ENCODE results near the gene FBXW4. TPM values are rescaled to one million over a fixed set of nuclear protein-coding genes. Genes with fewer than 3 reads are reported as not detected.

Gene FBXW4
- total and polyA plus RNA-seq, 12 donors, result 34.4 to 81.7 (median 58.0) TPM

- peaks cover 0 to 12% of the 10 kb centered on the region in 2 donors for H3K36me3 ChIP-seq (replicated peaks in 1 of 2)
- no peaks in the 10 kb centered on the region for H3K27me3 ChIP-seq
- H3K27ac ChIP-seq, result no peak overlapping the region
- no peaks in the 10 kb centered on the region for H3K9me3 ChIP-seq (replicated peaks in 1 of 3)
- intact Hi-C loops (cut with DNase I), result no loop called here
- DNase-seq, result no peak
- no peak overlapping the region for H3K4me3 ChIP-seq
- TF ChIP-seq POLR2A (IDR thresholded peaks at IDR 0.05), result no peak
- no peak for TF ChIP-seq CTCF (IDR thresholded peaks at IDR 0.05)
- WGBS, 4 donors, result 77 to 86% (median 84%) methylated on average over 5 of the region's 5 CpGs
- no peaks in the 10 kb centered on the region for H3K4me1 ChIP-seq (replicated peaks in 1 of 2)
These were observed 43.6 kb downstream of the FBXW4 start for GRCh38 chr10:101651336-101651735.

GRCh38 chr10:101650863-101651262, 44.1 kb downstream of the FBXW4 start:
- Histone ChIP-seq H3K9me3 (replicated peaks in 1 of 3) (no peaks in the 10 kb centered on the region), H3K4me1 (replicated peaks in 1 of 2) (no peaks in the 10 kb centered on the region), H3K27ac (no peak overlapping the region), H3K27me3 (no peaks in the 10 kb centered on the region), H3K4me3 (no peak overlapping the region), H3K36me3 (replicated peaks in 1 of 2) (peaks cover 0 to 8% of the 10 kb centered on the region in 2 donors)
- intact Hi-C loops (cut with DNase I), result no loop called here
- TF ChIP-seq POLR2A (IDR thresholded peaks at IDR 0.05) (no peak), CTCF (IDR thresholded peaks at IDR 0.05) (no peak)
- DNase-seq, result no peak
- WGBS, 4 donors, result 87 to 91% (median 91%) methylated on average over 14 to 15 of the region's 15 CpGs

- WGBS, 4 donors, result 93 to 95% (median 95%) methylated on average over 3 to 5 of the region's 5 CpGs
- H3K4me3 ChIP-seq, result no peak overlapping the region
- TF ChIP-seq CTCF (IDR thresholded peaks at IDR 0.05), result no peak
- no peak for TF ChIP-seq POLR2A (IDR thresholded peaks at IDR 0.05)
- H3K27ac ChIP-seq, result no peak overlapping the region
- no peaks in the 10 kb centered on the region for H3K4me1 ChIP-seq (replicated peaks in 1 of 2)
- H3K9me3 ChIP-seq (replicated peaks in 1 of 3), result no peaks in the 10 kb centered on the region
- intact Hi-C loops (cut with DNase I), result no loop called here
- DNase-seq, result no peak
- H3K27me3 ChIP-seq, result no peaks in the 10 kb centered on the region
- H3K36me3 ChIP-seq (replicated peaks in 1 of 2), result peaks cover 0 to 4% of the 10 kb centered on the region in 2 donors
These were observed 45.4 kb downstream of the FBXW4 start for GRCh38 chr10:101649525-101650085.

GRCh38 chr10:101647255-101647654, 47.7 kb downstream of the FBXW4 start:
- 79 to 98% (median 91%) methylated on average over 2 of the region's 2 CpGs for WGBS, 4 donors
- Histone ChIP-seq H3K36me3 (replicated peaks in 1 of 2) (peaks cover 0 to 7% of the 10 kb centered on the region in 2 donors), H3K27ac (no peak overlapping the region), H3K4me3 (no peak overlapping the region), H3K9me3 (replicated peaks in 1 of 3) (no peaks in the 10 kb centered on the region), H3K27me3 (no peaks in the 10 kb centered on the region), H3K4me1 (replicated peaks in 1 of 2) (no peaks in the 10 kb centered on the region)
- intact Hi-C loops (cut with DNase I), result no loop called here
- no peak for DNase-seq
- TF ChIP-seq CTCF (IDR thresholded peaks at IDR 0.05) (no peak), POLR2A (IDR thresholded peaks at IDR 0.05) (no peak)
